Measurements from ENCODE around the gene TRIM31.

DNA sequence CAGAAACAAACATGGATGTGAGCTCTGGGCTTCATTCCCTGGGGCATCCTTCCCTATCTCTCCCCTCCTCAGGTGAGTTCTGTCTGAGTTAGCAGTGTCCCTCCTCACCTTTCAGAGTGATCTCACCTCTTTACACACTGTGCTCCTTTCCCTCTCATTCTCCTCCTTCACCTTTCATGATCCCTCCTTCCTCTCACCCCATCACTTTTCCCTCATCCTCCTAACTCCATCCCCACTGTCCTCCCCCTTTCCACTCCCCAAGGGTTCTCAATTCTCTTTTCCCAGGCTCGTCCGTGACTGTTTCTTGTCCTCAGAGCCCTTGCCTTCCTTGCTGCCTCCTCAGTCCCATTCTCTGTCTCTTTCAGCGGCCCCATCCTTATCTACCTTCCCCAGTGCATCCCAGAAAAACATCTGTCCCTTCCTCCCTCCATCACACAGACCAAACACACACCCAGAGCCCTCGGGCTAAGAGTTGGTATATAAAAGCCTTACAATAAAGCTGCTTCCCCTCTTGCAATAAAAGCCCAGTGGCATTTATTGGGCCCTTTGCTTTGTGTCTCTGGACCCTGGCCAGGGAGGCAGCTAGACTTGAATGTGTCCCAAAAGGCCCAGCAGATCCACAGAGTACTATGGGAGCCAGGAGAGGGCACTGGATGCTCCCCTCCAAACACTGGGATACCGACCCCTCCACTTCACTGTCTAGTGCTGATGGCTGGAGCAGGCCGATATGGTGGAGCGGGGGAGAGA, 39.2 kb downstream of the TRIM31 start:
- TF ChIP-seq TAF1 (IDR thresholded peaks at IDR 0.05; ENCODE audit: low read depth) (no peak), FOXM1 (IDR thresholded peaks at IDR 0.05; ENCODE audit: borderline replicate concordance, low read depth) (no peak), CREB1 (IDR thresholded peaks at IDR 0.05; ENCODE audit: low read depth) (no peak), YY1 (IDR thresholded peaks at IDR 0.05; ENCODE audit: low read depth) (no peak)
